Smooth muscle cell of the brain vasculature (primary cell): ENCODE measurements around the gene NCLN.

Experiments
- DNase-seq: peaks from one replicate; pipeline ENCODE4 v3.0.0-alpha.2; 2012; ENCODE audit warnings: low read depth, low spot score

NCLN gene

DNA sequence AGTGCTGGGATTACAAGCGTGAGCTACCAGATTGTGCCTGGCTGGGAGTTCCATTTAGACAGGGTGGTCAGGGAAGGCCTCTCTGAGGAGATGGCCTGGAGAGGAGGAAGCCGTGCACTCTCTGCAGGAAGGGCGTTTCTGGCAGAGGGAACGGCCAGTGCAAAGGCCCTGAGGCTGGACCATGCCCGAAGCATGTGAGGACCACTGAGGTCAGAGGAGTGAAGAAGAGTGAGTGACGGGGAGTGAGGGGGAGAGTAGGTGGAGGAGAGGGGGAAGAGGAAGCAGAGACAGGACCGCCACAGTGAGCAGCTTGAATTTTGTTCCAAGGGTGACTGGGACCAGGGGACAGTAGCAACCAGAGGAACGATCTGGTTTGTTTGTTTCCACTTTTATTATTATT, 71.3 kb downstream of the NCLN start:
- no peak for DNase-seq
